ENCODE measurements around the gene MYMX. TPM values are rescaled to one million over a fixed set of nuclear protein-coding genes. Genes with fewer than 3 reads are reported as not detected.

MYMX gene
- total and polyA plus RNA-seq, 2 of the 4 experiments (the other 2 are of a cell fraction): not detected

GRCh38 chr6:44193307-44193910 lies 23.3 kb upstream of the MYMX start:
- Histone ChIP-seq H4K20me1 (ENCODE audit: insufficient read depth, low read length) (no peaks in the 10 kb centered on the region), H3K56ac (ENCODE audit: extremely low read depth, insufficient read depth, low read length) (no peak overlapping the region)

More at GRCh38 chr6:44193307-44193910, 23.3 kb upstream of the MYMX start:
- POLR2A ChIA-PET (ENCODE audit: unreplicated experiment): no interaction called here
- H2BK5ac ChIP-seq (ENCODE audit: low read depth, low read length, poor library complexity, severe bottlenecking): no peak overlapping the region
- no peaks in the 10 kb centered on the region for H3K9me3 ChIP-seq (ENCODE audit: control insufficient read depth, insufficient read depth, low read length)
- 90% methylated on average over 2 of the region's 8 CpGs; no CpG with 5 or more reads in 1 of the 2 experiments for WGBS, 2 experiments (ENCODE audit: extremely low coverage in 2 of 2, insufficient read length in 1 of 2)
- in situ Hi-C loops (cut with MboI; ENCODE audit: low sequenced_read_pairs) (no loop called here), intact Hi-C loops (cut with micrococcal nuclease) (no loop called here), dilution Hi-C loops (cut with HindIII; ENCODE audit: low sequenced_read_pairs, unreplicated experiment) (no loop called here)
- H4K5ac ChIP-seq (ENCODE audit: low read depth, low read length): no peak overlapping the region
- H3K4ac ChIP-seq (ENCODE audit: low read depth, low read length): no peak overlapping the region
- no peaks in the 10 kb centered on the region for H3K4me1 ChIP-seq (ENCODE audit: control insufficient read depth, insufficient read depth, low read length)
- H3K9me1 ChIP-seq (ENCODE audit: insufficient read depth, low read length): no peaks in the 10 kb centered on the region
- CTCF ChIA-PET: interaction anchor here (1.4 kb wide), 1 partner anchor 11 kb away, joined by 3 read pairs; no protein-coding TSS in a partner anchor
- no peak overlapping the region for H2AK5ac ChIP-seq (ENCODE audit: low read depth, low read length)
- no peak overlapping the region for H2AFZ ChIP-seq (replicated peaks; ENCODE audit: low read length, poor library complexity)
- TF ChIP-seq MAZ (IDR thresholded peaks at IDR 0.05; ENCODE audit: borderline replicate concordance, low read depth, low read length) (no peak), RAD21 (IDR thresholded peaks at IDR 0.05; ENCODE audit: low read length) (no peak), CHD1 (IDR thresholded peaks at IDR 0.05; ENCODE audit: low read depth, low read length) (no peak), FOS (IDR thresholded peaks at IDR 0.05; ENCODE audit: low read depth, low read length) (no peak), RFX5 (IDR thresholded peaks at IDR 0.05; ENCODE audit: low read depth, low read length) (no peak), BHLHE40 (IDR thresholded peaks at IDR 0.05; ENCODE audit: low read depth, low read length) (no peak), SMC3 (IDR thresholded peaks at IDR 0.05; ENCODE audit: low read depth, low read length) (no peak), USF2 (IDR thresholded peaks at IDR 0.05; ENCODE audit: low read depth, low read length) (no peak), CEBPB (IDR thresholded peaks at IDR 0.05; ENCODE audit: low read depth, low read length) (no peak), MAFK (IDR thresholded peaks at IDR 0.05; ENCODE audit: low read depth, low read length) (no peak), NFE2L2 (IDR thresholded peaks at IDR 0.05; ENCODE audit: low read depth, low read length) (no peak), POLR2A (IDR thresholded peaks at IDR 0.05; ENCODE audit: low read depth, low read length) (no peak), MXI1 (IDR thresholded peaks at IDR 0.05; ENCODE audit: borderline replicate concordance, low read depth, low read length) (no peak), RCOR1 (IDR thresholded peaks at IDR 0.05; ENCODE audit: insufficient replicate concordance, low read length) (no peak)
- TF ChIP-seq, protein P1, sequence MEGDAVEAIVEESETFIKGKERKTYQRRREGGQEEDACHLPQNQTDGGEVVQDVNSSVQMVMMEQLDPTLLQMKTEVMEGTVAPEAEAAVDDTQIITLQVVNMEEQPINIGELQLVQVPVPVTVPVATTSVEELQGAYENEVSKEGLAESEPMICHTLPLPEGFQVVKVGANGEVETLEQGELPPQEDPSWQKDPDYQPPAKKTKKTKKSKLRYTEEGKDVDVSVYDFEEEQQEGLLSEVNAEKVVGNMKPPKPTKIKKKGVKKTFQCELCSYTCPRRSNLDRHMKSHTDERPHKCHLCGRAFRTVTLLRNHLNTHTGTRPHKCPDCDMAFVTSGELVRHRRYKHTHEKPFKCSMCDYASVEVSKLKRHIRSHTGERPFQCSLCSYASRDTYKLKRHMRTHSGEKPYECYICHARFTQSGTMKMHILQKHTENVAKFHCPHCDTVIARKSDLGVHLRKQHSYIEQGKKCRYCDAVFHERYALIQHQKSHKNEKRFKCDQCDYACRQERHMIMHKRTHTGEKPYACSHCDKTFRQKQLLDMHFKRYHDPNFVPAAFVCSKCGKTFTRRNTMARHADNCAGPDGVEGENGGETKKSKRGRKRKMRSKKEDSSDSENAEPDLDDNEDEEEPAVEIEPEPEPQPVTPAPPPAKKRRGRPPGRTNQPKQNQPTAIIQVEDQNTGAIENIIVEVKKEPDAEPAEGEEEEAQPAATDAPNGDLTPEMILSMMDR (conservative IDR thresholded peaks at IDR 0.05; ENCODE audit: low read depth, low read length): no peak
- TF ChIP-seq, protein P2, sequence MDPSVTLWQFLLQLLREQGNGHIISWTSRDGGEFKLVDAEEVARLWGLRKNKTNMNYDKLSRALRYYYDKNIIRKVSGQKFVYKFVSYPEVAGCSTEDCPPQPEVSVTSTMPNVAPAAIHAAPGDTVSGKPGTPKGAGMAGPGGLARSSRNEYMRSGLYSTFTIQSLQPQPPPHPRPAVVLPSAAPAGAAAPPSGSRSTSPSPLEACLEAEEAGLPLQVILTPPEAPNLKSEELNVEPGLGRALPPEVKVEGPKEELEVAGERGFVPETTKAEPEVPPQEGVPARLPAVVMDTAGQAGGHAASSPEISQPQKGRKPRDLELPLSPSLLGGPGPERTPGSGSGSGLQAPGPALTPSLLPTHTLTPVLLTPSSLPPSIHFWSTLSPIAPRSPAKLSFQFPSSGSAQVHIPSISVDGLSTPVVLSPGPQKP (IDR thresholded peaks at IDR 0.05; ENCODE audit: borderline replicate concordance, low read depth, low read length): no peak
- H4K8ac ChIP-seq (ENCODE audit: low read depth in 2 of 2, low read length in 2 of 2): no peak overlapping the region
- DNase-seq (no peak), ATAC-seq (ENCODE audit: low read depth) (no peak)
- peaks cover 18% of the 10 kb centered on the region for H3K27me3 ChIP-seq (ENCODE audit: control insufficient read depth, insufficient read depth, low read length)
- H3K23ac ChIP-seq (ENCODE audit: low read depth, low read length): no peak overlapping the region
- no peaks in the 10 kb centered on the region for H3K79me1 ChIP-seq (ENCODE audit: low read depth in 1 of 2, low read length in 2 of 2)
- no peak overlapping the region for H3K9ac ChIP-seq (ENCODE audit: low read depth, low read length)
- no TSS peak for BruUV-seq (replicated peaks)
- H3K4me2 ChIP-seq (ENCODE audit: low read depth, low read length): no peak overlapping the region
- H2AK9ac ChIP-seq (replicated peaks; ENCODE audit: low read depth, low read length, poor library complexity): no peak overlapping the region
- no peaks in the 10 kb centered on the region for H3K36me3 ChIP-seq (ENCODE audit: control insufficient read depth, insufficient read depth, low read length)
- no peak overlapping the region for H3K4me3 ChIP-seq (ENCODE audit: insufficient read depth, low read depth, low read length)
- no peak overlapping the region for H2BK120ac ChIP-seq (ENCODE audit: low read depth, low read length)
- H2BK20ac ChIP-seq (ENCODE audit: low read depth, low read length): no peak overlapping the region
- H3K14ac ChIP-seq (replicated peaks; ENCODE audit: low read depth, low read length): no peak overlapping the region
- H3K18ac ChIP-seq (ENCODE audit: low read depth, low read length): no peak overlapping the region
- H3K27ac ChIP-seq (ENCODE audit: insufficient read depth, low read length): no peak overlapping the region
- H4K91ac ChIP-seq (ENCODE audit: insufficient read depth, low read depth, low read length): no peak overlapping the region
- no peak overlapping the region for H2BK15ac ChIP-seq (ENCODE audit: low read depth, low read length)

All from IMR-90 (cell line).